K562 (cell line): ENCODE data around the gene DCP2. TPM values are rescaled to one million over a fixed set of nuclear protein-coding genes. Genes with fewer than 3 reads are reported as not detected.

ENCODE experiments used
- E2F3 ChIP-seq: fragments of 250-450 bp; sonication (Bioruptor Pico); IDR thresholded peaks from 2 replicates; pipeline ENCODE4 v1.4.0; 2020; ENCODE audit warnings: mild to moderate bottlenecking
- EP400 ChIP-seq: fragments of 450-650 bp; IDR thresholded peaks from 2 replicates; pipeline ENCODE4 v1.6.1; 2017; ENCODE audit warnings: antibody characterized with exemption, mild to moderate bottlenecking, moderate library complexity
- polyA plus RNA-seq, 8 experiments: library from polyadenylated mRNA; depleted of rRNA in 4 of 8; stranded (reverse) in 5 of 8; unstranded in 3 of 8; fragments of >200 nt; fragmentation: Nextera tagmentation in 2 of 8; fragmentation: Illumina TruSeq in 1 of 8; extraction: Ambion mirVana in 2 of 8; extraction: Trizol in 1 of 8; gene quantifications; 2 replicates each; pipeline versions ENCODE4 v1.2.1 to v1.2.3, GENCODE V29; 2011 to 2014; ENCODE audit warnings: inconsistent platforms in 1 of 8, missing spikeins in 1 of 8
- total RNA-seq, 7 experiments: library from RNA; depleted of rRNA in 6 of 7; stranded (reverse); fragments of >200 nt in 6 of 7; fragmentation: Illumina TruSeq in 2 of 7; extraction: Trizol in 2 of 7; gene quantifications; 2 replicates each; pipeline versions ENCODE4 v1.2.1 to v1.2.3, GENCODE V29; 2011 to 2021; ENCODE audit warnings: low replicate concordance in 1 of 7
- TF ChIP-seq, protein P1 (sequence below), 2 experiments: fragments of 450-650 bp in 1 of 2; sonication (generic) in 1 of 2; formaldehyde crosslinking in 1 of 2; IDR thresholded peaks; 2 replicates each; pipeline versions ENCODE4 v1.7.1 to v1.9.0; 2016 to 2022; ENCODE audit warnings: inconsistent platforms in 1 of 2, mild to moderate bottlenecking in 1 of 2, missing genetic modification reagents in 1 of 2
- TF ChIP-seq, protein P2 (sequence below): sonication (generic); formaldehyde crosslinking; IDR thresholded peaks from 2 replicates; pipeline ENCODE4 v1.8.1; 2022; ENCODE audit warnings: missing genetic modification reagents
- TF ChIP-seq, protein P3 (sequence below): fragments of 250-450 bp; sonication (Bioruptor Pico); IDR thresholded peaks from 2 replicates; pipeline ENCODE4 v1.5.0; 2021
- TF ChIP-seq, protein P4 (sequence below), 2 experiments: fragments of 250-450 bp in 1 of 2; fragments of 450-650 bp in 1 of 2; sonication (Bioruptor Pico) in 1 of 2; IDR thresholded peaks; 2 replicates each; pipeline versions ENCODE4 v1.6.1 to v1.8.0; 2016 to 2021; ENCODE audit warnings: mild to moderate bottlenecking in 2 of 2, moderate library complexity in 2 of 2, missing compliant biosample characterization in 1 of 2, missing genetic modification characterization in 1 of 2

DCP2 gene
- total and polyA plus RNA-seq, 9 of the 15 experiments (the other 6 are each of a cell fraction or from before 2014, with no cell fraction given): 25.9 to 109 (median 46.7) TPM

DNA sequence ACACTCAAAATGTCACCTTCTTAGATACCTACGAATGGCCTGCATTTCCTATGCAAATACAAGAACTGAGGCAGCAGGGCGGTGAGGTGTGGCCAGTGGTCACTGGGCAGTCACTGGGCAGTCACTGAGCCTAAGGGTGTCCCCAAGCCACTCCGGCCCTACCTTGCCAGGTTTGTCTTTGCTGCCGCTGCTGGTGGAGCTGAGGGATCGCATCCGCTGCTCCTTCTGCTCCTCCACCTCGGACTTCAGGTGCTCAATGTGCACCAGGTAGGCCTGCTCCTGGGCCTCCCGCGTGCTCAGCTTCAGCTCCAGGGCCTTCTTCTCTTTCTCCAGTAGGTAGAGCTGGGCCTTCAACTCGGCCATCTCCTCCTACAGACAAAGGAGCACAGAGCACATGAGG is 72.3 kb downstream of the DCP2 start (continued):
- TF ChIP-seq, protein P1, sequence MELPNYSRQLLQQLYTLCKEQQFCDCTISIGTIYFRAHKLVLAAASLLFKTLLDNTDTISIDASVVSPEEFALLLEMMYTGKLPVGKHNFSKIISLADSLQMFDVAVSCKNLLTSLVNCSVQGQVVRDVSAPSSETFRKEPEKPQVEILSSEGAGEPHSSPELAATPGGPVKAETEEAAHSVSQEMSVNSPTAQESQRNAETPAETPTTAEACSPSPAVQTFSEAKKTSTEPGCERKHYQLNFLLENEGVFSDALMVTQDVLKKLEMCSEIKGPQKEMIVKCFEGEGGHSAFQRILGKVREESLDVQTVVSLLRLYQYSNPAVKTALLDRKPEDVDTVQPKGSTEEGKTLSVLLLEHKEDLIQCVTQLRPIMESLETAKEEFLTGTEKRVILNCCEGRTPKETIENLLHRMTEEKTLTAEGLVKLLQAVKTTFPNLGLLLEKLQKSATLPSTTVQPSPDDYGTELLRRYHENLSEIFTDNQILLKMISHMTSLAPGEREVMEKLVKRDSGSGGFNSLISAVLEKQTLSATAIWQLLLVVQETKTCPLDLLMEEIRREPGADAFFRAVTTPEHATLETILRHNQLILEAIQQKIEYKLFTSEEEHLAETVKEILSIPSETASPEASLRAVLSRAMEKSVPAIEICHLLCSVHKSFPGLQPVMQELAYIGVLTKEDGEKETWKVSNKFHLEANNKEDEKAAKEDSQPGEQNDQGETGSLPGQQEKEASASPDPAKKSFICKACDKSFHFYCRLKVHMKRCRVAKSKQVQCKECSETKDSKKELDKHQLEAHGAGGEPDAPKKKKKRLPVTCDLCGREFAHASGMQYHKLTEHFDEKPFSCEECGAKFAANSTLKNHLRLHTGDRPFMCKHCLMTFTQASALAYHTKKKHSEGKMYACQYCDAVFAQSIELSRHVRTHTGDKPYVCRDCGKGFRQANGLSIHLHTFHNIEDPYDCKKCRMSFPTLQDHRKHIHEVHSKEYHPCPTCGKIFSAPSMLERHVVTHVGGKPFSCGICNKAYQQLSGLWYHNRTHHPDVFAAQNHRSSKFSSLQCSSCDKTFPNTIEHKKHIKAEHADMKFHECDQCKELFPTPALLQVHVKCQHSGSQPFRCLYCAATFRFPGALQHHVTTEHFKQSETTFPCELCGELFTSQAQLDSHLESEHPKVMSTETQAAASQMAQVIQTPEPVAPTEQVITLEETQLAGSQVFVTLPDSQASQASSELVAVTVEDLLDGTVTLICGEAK (IDR thresholded peaks at IDR 0.05): no peak
- TF ChIP-seq, protein P1 (CRISPR knock-in tag; IDR thresholded peaks at IDR 0.05): no peak
- TF ChIP-seq, protein P2, sequence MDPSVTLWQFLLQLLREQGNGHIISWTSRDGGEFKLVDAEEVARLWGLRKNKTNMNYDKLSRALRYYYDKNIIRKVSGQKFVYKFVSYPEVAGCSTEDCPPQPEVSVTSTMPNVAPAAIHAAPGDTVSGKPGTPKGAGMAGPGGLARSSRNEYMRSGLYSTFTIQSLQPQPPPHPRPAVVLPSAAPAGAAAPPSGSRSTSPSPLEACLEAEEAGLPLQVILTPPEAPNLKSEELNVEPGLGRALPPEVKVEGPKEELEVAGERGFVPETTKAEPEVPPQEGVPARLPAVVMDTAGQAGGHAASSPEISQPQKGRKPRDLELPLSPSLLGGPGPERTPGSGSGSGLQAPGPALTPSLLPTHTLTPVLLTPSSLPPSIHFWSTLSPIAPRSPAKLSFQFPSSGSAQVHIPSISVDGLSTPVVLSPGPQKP (CRISPR knock-in tag): no peak
- TF ChIP-seq, protein P3, sequence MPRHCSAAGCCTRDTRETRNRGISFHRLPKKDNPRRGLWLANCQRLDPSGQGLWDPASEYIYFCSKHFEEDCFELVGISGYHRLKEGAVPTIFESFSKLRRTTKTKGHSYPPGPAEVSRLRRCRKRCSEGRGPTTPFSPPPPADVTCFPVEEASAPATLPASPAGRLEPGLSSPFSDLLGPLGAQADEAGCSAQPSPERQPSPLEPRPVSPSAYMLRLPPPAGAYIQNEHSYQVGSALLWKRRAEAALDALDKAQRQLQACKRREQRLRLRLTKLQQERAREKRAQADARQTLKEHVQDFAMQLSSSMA (CRISPR knock-in tag): no peak
- no peak for TF ChIP-seq E2F3
- no peak for TF ChIP-seq EP400
- TF ChIP-seq, protein P4, sequence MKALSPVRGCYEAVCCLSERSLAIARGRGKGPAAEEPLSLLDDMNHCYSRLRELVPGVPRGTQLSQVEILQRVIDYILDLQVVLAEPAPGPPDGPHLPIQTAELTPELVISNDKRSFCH (CRISPR knock-in tag; IDR thresholded peaks at IDR 0.05): no peak
- TF ChIP-seq, protein P4 (tag; IDR thresholded peaks at IDR 0.05): no peak
- TF ChIP-seq, all 486 proteins: peak for 0
